ENCODE results near the gene FMO5. TPM values are rescaled to one million over a fixed set of nuclear protein-coding genes. Genes with fewer than 3 reads are reported as not detected.
A peak's percentile ranks its signal among the peaks of the same experiment; 100 is the strongest.

The FMO5 gene
- total RNA-seq, 4 donors from 2014 or later = 57.6 to 145 (median 62.6) TPM

DNA sequence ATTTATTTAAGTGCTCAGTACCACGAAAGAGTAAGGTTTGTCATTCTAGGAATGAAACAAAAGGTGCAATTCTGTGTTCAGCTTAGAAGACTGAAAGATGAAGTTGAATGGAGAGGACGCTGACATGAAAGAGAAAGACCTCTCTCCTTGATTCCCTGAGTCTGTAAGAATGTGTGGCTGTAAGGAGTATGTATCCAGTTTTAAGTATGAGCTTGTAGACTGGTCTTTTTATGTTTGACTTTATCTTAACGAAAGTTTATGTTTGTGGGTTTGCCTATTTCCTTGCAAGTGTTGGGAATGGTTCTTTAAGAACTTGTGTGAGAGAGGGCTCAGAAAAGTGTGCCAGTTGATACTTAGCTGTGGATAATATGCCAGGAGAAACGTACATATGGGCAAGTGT, 18.7 kb upstream of the FMO5 start:
- Histone ChIP-seq H3K4me1 (peaks cover 6 to 42% (median 18%) of the 10 kb centered on the region in 4 donors), H3K27ac (peak overlapping the region; percentile 91 to 99 (median 98)), H3K27me3 (no peaks in the 10 kb centered on the region), H3K4me3 (peak overlapping the region; percentile 81 to 99 (median 95)), H3K9me3 (no peaks in the 10 kb centered on the region), H3K36me3 (no peaks in the 10 kb centered on the region)
- TF ChIP-seq POLR2A (IDR thresholded peaks at IDR 0.05) (no peak), POLR2AphosphoS5 (IDR thresholded peaks at IDR 0.05) (no peak), EP300 (IDR thresholded peaks at IDR 0.05; ENCODE audit: low read depth) (no peak)
- TF ChIP-seq, protein P1, sequence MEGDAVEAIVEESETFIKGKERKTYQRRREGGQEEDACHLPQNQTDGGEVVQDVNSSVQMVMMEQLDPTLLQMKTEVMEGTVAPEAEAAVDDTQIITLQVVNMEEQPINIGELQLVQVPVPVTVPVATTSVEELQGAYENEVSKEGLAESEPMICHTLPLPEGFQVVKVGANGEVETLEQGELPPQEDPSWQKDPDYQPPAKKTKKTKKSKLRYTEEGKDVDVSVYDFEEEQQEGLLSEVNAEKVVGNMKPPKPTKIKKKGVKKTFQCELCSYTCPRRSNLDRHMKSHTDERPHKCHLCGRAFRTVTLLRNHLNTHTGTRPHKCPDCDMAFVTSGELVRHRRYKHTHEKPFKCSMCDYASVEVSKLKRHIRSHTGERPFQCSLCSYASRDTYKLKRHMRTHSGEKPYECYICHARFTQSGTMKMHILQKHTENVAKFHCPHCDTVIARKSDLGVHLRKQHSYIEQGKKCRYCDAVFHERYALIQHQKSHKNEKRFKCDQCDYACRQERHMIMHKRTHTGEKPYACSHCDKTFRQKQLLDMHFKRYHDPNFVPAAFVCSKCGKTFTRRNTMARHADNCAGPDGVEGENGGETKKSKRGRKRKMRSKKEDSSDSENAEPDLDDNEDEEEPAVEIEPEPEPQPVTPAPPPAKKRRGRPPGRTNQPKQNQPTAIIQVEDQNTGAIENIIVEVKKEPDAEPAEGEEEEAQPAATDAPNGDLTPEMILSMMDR (IDR thresholded peaks at IDR 0.05) = no peak
- no peak for DNase-seq
- in situ Hi-C loops (cut with MboI; ENCODE audit: low pct_ligation_motif_present in 1 of 4, low pct_unique_long_range_greater_than_20kb in 1 of 4, low sequenced_read_pairs in 3 of 4) (loop anchor here in 2 of 4 donors (10.0 kb wide), 1 partner anchor 69 kb away; the partner anchor contains the start of gene PRKAB2 (in 2 of the 2)), intact Hi-C loops (cut with DNase I; ENCODE audit: low total_unique reads) (loop anchor here (2.0 kb wide), 1 partner anchor 71 kb away; the partner anchor contains the start of gene PRKAB2)
- WGBS, 2 donors (ENCODE audit: low coverage in 1 of 2) = 6 to 10% methylated on average over 4 of the region's 4 CpGs

DNA sequence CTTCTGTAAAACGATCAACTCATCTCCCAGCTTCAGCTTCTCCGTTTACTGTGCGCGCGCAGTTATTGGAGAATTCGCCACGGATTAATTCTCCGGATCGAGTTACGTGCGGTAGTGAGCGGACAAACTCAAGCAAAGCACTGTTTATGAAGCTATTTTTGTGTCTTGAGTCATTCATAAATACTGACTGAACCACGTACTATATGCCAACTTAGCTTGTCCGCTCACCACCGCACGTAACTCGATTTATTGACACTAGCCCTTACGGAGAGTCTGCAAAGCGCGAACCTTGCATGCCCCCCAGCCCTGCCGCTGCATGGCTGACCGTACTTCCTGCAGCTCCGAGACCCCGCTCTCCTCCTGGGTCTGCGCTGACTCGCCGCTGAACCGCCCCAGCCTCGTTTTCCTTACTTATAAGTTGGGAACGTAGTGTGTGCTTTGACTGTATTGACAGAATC, 18.1 kb upstream of the FMO5 start:
- intact Hi-C loops (cut with DNase I; ENCODE audit: low total_unique reads) = loop anchor here (2.0 kb wide), 1 partner anchor 70 kb away; the partner anchor contains the start of gene PRKAB2
- Histone ChIP-seq H3K4me3 (peak overlapping the region; percentile 81 to 99 (median 95)), H3K27me3 (no peaks in the 10 kb centered on the region), H3K36me3 (no peaks in the 10 kb centered on the region), H3K4me1 (peaks cover 6 to 48% (median 22%) of the 10 kb centered on the region in 4 donors), H3K27ac (peak overlapping the region; percentile 91 to 99 (median 98)), H3K9me3 (no peaks in the 10 kb centered on the region)
- in situ Hi-C loops (cut with MboI; ENCODE audit: low pct_ligation_motif_present in 1 of 4, low pct_unique_long_range_greater_than_20kb in 1 of 4, low sequenced_read_pairs in 3 of 4) = loop anchor here in 2 of 4 donors (10.0 kb wide), 1 partner anchor 68 kb away; the partner anchor contains the start of gene PRKAB2 (in 2 of the 2)
- TF ChIP-seq, protein P1 (IDR thresholded peaks at IDR 0.05) = peak in 1 of 5 experiments; percentile 8
- no peak for TF ChIP-seq POLR2A (IDR thresholded peaks at IDR 0.05)
- DNase-seq = peak; percentile 41
- WGBS, 2 donors (ENCODE audit: low coverage in 1 of 2) = 0 to 1% methylated on average over 18 to 30 of the region's 30 CpGs

DNA sequence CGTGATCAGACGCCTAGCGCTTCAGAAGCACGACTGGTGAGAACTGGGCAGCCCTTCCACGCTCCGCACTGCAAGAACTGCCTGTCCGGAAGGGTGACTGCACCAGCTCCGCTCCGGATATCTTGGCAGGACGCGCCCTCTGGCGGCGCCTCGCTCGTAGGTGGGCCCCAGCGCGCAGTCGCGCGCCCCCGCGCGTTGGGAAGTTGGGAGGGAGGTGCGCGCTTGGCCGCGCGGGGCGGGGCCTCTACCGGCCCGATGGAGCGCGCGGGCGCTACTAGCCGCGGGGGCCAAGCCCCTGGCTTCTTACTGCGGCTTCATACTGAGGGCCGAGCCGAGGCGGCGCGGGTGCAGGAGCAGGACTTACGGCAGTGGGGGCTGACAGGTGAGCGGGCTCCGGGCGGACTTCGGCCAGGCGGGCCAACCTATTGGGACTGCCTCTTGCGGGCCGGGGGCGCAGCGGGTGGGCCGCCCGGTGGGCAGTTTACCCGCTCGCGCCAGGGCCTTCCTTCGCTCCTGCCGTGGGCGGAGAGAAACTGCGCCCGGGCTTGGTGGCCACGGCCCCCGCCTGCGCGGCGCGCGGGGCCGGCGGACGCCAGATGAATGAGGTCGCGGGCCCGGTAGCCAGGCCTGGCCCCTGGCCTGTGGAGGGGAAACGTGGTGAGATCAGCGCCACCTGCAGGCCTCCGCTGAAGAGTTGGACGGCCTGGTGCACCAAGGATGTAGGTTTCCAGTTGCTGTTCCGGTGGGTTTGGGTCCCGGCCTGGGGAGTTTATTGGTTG, 17.5 kb upstream of the FMO5 start, which contains the start of gene CHD1L:
Gene CHD1L, plus strand, starts transcription at position 236 of the 779 bp plus-strand sequence. Its CDS starts 20 bp downstream, at position 256.
- H3K9me3 ChIP-seq = no peaks in the 10 kb centered on the region
- H3K4me1 ChIP-seq = peaks cover 6 to 49% (median 23%) of the 10 kb centered on the region in 4 donors
- TF ChIP-seq, protein P1 (IDR thresholded peaks at IDR 0.05) = peak; percentile 62 to 97 (median 83)
- TF ChIP-seq POLR2AphosphoS5 (IDR thresholded peaks at IDR 0.05) (peak; percentile 62 to 82 (median 82)), POLR2A (IDR thresholded peaks at IDR 0.05) (peak; percentile 48), EP300 (IDR thresholded peaks at IDR 0.05; ENCODE audit: low read depth) (no peak)
- peak within 1 kb of the TSS; percentile 81 to 99 (median 95) for H3K4me3 ChIP-seq
- DNase-seq = peak; percentile 96
- no peaks in the 10 kb centered on the region for H3K36me3 ChIP-seq
- peak within 1 kb of the TSS; percentile 91 to 99 (median 98) for H3K27ac ChIP-seq
- no peaks in the 10 kb centered on the region for H3K27me3 ChIP-seq
- in situ Hi-C loops (cut with MboI; ENCODE audit: low pct_ligation_motif_present in 1 of 4, low pct_unique_long_range_greater_than_20kb in 1 of 4, low sequenced_read_pairs in 3 of 4) = loop anchor here in 2 of 4 donors (10.0 kb wide), 1 partner anchor 68 kb away; the partner anchor contains the start of gene PRKAB2 (in 2 of the 2)
- 1% methylated on average over 47 of the region's 82 CpGs; no CpG with 5 or more reads in 1 of the 2 donors for WGBS, 2 donors (ENCODE audit: low coverage in 1 of 2)
- intact Hi-C loops (cut with DNase I; ENCODE audit: low total_unique reads) = loop anchor here (2.0 kb wide), 1 partner anchor 70 kb away; the partner anchor contains the start of gene PRKAB2
